ENCODE measurements around the gene CLEC4M. TPM values are rescaled to one million over a fixed set of nuclear protein-coding genes. Genes with fewer than 3 reads are reported as not detected.
A peak's percentile ranks its signal among the peaks of the same experiment; 100 is the strongest.

Gene CLEC4M
- total RNA-seq, 1 experiment from 2014 or later = not detected

DNA sequence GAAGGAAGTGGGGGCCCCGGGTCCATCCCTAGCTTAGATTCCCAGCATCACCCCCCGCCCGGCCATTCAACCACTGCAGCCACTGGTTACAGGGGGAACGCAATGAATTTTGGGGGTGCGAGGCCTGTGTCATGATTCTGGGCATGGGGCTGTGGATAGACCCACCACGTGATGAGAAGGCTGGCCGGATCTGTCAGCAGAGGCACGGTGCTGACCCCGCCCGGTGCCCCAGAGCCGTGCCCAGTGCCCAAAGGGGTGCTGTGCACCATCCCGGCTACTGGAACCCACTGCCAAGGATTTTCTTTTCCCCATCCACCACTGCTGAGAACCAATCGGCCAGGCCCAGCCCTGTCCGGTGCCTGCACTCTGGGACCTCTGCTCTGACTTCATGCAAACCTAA lies 27.4 kb downstream of the CLEC4M start:
- Histone ChIP-seq H4K8ac (replicated peaks; ENCODE audit: insufficient read length, low read depth, low read length) (no peak overlapping the region), H4K91ac (ENCODE audit: insufficient read length, low read depth, low read length) (no peak overlapping the region), H2AK5ac (ENCODE audit: insufficient read length, low read length) (no peak overlapping the region), H2BK15ac (ENCODE audit: low read depth, low read length) (no peak overlapping the region), H3K27ac (ENCODE audit: insufficient read length, low read depth, low read length) (no peak overlapping the region), H3K23ac (ENCODE audit: insufficient read length, low read depth, low read length) (no peak overlapping the region), H2BK12ac (ENCODE audit: insufficient read length, low read depth, low read length) (no peak overlapping the region), H2BK20ac (ENCODE audit: low read depth, low read length, poor library complexity, severe bottlenecking) (no peak overlapping the region), H3K18ac (ENCODE audit: insufficient read length, low read depth, low read length) (no peak overlapping the region), H2BK120ac (ENCODE audit: low read depth, low read length, poor library complexity, severe bottlenecking) (no peak overlapping the region), H4K5ac (ENCODE audit: insufficient read length, low read depth, low read length) (no peak overlapping the region), H3K4me2 (ENCODE audit: insufficient read depth, insufficient read length, low read length) (no peak overlapping the region), H3K9ac (ENCODE audit: extremely low read depth, insufficient read length, low read length) (no peak overlapping the region), H3K4me1 (ENCODE audit: insufficient read depth, low read length) (no peaks in the 10 kb centered on the region; the same call in 1 of the 2 replicates), H4K20me1 (ENCODE audit: control insufficient read depth, insufficient read depth, insufficient read length) (no peaks in the 10 kb centered on the region), H2AFZ (ENCODE audit: low read length) (no peak overlapping the region), H3T11ph (ENCODE audit: low read length) (no peak overlapping the region), H3K23me2 (ENCODE audit: insufficient read length, low read depth, low read length, poor library complexity, severe bottlenecking) (peaks cover 19% of the 10 kb centered on the region), H3K79me2 (ENCODE audit: insufficient read depth, low read length) (no peaks in the 10 kb centered on the region), H2BK5ac (ENCODE audit: insufficient read length, low read length) (no peak overlapping the region), H3K27me3 (ENCODE audit: insufficient read depth, low read length) (peaks cover 14% of the 10 kb centered on the region; the same call in 1 of the 2 replicates), H3K56ac (ENCODE audit: insufficient read length, low read depth, low read length) (no peak overlapping the region), H3K4ac (ENCODE audit: low read depth, low read length) (no peak overlapping the region), H3K79me1 (ENCODE audit: insufficient read depth, low read depth, low read length, poor library complexity, severe bottlenecking) (no peaks in the 10 kb centered on the region), H3K14ac (ENCODE audit: insufficient read depth, low read length) (no peak overlapping the region), H3K9me3 (ENCODE audit: control insufficient read depth, low read depth, low read length) (no peaks in the 10 kb centered on the region)
- Mint-ChIP-seq H3K4me3 (peak overlapping the region in 1 of 2 experiments; percentile 53; a peak in 2 of 5 replicates), H3K4me1 (peaks cover 9 to 20% of the 10 kb centered on the region in 2 experiments), H3K27ac (no peak overlapping the region), H3K9me3 (peaks cover 3 to 4% of the 10 kb centered on the region in 2 experiments; a peak in 3 of 5 replicates), H3K36me3 (ENCODE audit: insufficient read depth in 1 of 3, low read depth in 3 of 3) (no peaks in the 10 kb centered on the region; a peak in 1 of 7 replicates), H3K27me3 (ENCODE audit: low read depth) (peaks cover 70% of the 10 kb centered on the region)
- TF ChIP-seq, protein P1, sequence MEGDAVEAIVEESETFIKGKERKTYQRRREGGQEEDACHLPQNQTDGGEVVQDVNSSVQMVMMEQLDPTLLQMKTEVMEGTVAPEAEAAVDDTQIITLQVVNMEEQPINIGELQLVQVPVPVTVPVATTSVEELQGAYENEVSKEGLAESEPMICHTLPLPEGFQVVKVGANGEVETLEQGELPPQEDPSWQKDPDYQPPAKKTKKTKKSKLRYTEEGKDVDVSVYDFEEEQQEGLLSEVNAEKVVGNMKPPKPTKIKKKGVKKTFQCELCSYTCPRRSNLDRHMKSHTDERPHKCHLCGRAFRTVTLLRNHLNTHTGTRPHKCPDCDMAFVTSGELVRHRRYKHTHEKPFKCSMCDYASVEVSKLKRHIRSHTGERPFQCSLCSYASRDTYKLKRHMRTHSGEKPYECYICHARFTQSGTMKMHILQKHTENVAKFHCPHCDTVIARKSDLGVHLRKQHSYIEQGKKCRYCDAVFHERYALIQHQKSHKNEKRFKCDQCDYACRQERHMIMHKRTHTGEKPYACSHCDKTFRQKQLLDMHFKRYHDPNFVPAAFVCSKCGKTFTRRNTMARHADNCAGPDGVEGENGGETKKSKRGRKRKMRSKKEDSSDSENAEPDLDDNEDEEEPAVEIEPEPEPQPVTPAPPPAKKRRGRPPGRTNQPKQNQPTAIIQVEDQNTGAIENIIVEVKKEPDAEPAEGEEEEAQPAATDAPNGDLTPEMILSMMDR (conservative IDR thresholded peaks at IDR 0.05) = no peak
- no peak for DNase-seq
- WGBS (ENCODE audit: extremely low coverage, insufficient read length, low lambda C conversion rate) = no CpG with 5 or more reads among the region's 14 CpGs

Measured in H9 (cell line).